HG02571 (cell line): ENCODE results near the gene TAS2R3.
"Not testable (repeated sequence)": the region's sequence is repeated elsewhere in the genome, so short reads cannot be mapped to it uniquely, and the experiment has no call there.

Source experiments
- ATAC-seq: cut with Tn5 transposase; IDR thresholded peaks from one replicate; pipeline ENCODE4 v1.9.1; 2021; ENCODE audit warnings: mild to moderate bottlenecking, moderate library complexity; ENCODE audit not compliant: unreplicated experiment

TAS2R3 gene

GRCh38 chr7:141763797-141764196 is at the start of gene TAS2R3:
TAS2R3 (plus strand) TSS chr7:141764097; CDS start chr7:141764159, 62 bp downstream.
- ATAC-seq = no peak

DNA sequence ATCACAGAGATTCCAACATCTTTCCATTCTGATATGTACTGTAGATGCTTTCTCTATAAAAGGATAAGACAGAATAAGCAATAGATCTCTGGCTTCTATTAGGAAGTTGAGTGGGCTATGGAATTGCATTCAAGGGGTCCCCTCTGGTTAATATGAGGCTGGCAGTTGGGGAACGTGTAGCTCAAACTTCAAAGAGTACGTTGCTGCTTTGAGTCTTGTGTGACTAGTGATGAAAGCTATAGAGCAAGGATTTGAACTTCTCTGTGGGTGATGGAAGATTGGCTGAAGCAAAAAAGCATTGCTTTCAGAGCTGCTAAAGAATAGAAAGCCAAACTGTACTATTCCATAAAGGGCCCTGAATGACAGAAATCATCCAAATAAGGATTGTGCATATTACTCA is 49.3 kb upstream of the TAS2R3 start:
- no peak for ATAC-seq

- ATAC-seq = no peak
These were observed 48.9 kb upstream of the TAS2R3 start for GRCh38 chr7:141715018-141715417.

- no peak for ATAC-seq
These were observed 47.9 kb upstream of the TAS2R3 start for GRCh38 chr7:141715794-141716689.

GRCh38 chr7:141717450-141717849 is 46.4 kb upstream of the TAS2R3 start:
- ATAC-seq = no peak

GRCh38 chr7:141722529-141722928 is 41.4 kb upstream of the TAS2R3 start:
- no peak for ATAC-seq

GRCh38 chr7:141729020-141729419 is 34.9 kb upstream of the TAS2R3 start:
- ATAC-seq = no peak

GRCh38 chr7:141731476-141732149 is 32.3 kb upstream of the TAS2R3 start:
- no peak for ATAC-seq

- ATAC-seq = no peak
These were observed 26.6 kb upstream of the TAS2R3 start for GRCh38 chr7:141737118-141737835.

DNA sequence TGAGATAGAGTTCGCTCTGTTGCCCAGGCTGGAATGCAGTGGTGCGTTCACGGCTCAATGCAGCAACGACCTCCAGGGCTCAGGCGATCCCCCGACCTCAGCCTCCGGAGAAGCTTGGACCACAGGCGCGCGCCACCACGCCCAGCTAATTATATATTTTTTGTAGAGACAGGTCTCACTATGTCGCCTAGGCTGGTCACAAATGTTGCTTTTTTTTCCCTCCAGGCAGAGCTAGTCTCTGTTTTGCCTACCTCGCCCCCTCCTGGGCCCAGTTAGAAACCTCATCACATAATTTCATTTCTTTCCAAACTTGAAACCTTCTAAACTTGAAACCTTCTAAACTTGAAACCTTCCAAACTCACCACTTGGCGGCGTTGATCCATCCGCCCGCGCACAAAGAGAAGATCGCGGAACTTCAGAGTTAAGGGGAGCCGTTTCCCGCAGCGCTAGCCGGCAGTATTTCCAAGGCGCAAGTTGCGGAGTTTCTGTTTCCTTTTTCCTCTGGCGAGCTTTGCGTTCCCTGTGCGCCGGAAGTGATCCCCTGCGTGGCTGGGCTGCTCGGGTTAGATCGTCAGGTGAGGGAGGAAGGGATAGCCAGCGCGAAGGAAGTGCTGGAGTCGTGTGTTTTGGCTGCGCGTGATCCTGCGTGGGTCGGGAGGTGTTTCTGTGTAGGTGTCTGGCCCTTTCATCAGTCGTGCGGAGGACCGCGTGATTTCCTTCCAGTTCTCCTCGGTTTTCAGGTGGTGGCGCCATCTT is 25.9 kb upstream of the TAS2R3 start, which contains the start of gene SSBP1:
SSBP1 (plus strand) TSS at position 523 of the 756 bp plus-strand sequence. CDS start 809 bp downstream, outside the sequence.
- peak; percentile 96 for ATAC-seq

DNA sequence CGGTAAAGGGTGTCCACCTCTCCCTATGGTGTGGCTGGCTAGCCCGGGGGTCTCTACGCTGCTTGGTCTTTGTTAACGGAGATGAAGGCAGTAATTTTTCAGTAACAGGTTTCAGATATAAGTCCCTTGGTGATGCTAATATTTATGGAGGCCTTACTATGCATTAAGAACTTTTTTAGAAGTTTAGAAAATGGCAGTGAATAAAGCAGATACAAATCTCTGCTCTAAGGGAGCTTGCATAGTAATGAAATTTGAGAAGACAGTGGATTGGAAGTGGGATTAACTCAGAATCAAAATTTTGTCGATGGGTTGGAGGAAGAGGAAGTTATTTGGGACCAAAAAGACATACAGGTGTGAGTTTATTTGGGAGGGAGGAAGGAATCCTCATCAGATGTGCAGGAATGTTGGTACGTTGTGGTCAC is 25.3 kb upstream of the TAS2R3 start:
- ATAC-seq = peak; percentile 47

GRCh38 chr7:141739250-141739649 is 24.6 kb upstream of the TAS2R3 start:
- ATAC-seq = no peak

GRCh38 chr7:141742229-141742628 is 21.7 kb upstream of the TAS2R3 start:
- no peak for ATAC-seq

DNA sequence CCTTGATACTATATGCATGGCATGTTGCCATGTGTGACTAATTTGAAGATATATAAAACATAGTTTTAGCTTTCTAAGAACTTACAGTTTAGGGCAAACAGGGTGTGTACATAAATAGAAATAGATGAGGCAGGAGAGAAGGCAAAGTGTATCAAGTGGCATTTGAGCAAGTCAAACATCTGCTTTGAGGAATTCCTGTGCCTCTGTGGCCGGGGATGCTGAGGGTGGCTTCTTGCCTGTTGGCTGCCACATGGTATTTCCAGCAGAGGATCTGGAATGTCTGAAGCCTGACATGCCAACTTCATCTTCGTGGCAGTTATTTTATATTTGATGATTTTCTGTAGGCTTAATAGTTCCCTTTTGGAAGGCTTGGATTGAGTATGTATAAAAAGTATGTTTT is 19.8 kb upstream of the TAS2R3 start:
- no peak for ATAC-seq

DNA sequence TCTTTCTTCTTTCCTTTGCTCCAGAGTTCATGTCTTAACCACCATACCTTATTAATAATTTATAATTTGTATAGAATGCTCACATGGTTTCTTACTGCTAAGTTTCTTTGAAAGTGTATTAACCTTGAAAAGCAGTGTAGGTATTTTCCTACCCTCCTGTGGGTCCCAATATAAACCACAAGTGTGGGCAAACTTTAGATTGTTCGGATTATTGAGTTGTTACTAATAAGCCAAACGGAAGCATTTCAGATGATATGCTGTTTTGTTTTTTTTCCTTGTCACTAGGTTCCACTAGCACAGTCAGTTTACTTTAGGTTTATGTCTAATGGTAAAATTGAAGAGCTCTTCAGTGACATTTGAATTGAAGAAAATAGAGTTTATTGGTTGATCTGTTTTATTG is 15.5 kb upstream of the TAS2R3 start:
- no peak for ATAC-seq

GRCh38 chr7:141751904-141752303 is 12.0 kb upstream of the TAS2R3 start:
- ATAC-seq = not testable (repeated sequence)

DNA sequence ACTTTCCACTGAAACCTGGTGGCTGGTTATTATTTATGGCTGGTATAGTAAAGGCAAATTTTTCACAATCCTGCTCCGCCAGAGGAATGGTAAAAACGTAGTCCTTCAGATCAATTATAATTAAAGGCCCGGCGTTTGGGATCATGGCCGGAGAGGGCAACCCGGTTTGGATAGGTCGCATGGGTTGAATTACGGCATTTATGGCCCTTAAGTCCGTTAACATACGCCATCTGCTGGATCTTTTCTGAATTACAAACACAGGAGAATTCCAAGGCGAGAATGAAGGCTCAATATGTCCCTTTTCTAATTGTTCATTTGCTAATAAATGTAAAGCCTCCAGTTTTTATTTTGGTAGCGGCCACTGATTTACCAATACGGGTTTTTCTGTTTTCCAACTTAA is 11.3 kb upstream of the TAS2R3 start:
- ATAC-seq = no peak

GRCh38 chr7:141754939-141755338 is 9.0 kb upstream of the TAS2R3 start:
- no peak for ATAC-seq

DNA sequence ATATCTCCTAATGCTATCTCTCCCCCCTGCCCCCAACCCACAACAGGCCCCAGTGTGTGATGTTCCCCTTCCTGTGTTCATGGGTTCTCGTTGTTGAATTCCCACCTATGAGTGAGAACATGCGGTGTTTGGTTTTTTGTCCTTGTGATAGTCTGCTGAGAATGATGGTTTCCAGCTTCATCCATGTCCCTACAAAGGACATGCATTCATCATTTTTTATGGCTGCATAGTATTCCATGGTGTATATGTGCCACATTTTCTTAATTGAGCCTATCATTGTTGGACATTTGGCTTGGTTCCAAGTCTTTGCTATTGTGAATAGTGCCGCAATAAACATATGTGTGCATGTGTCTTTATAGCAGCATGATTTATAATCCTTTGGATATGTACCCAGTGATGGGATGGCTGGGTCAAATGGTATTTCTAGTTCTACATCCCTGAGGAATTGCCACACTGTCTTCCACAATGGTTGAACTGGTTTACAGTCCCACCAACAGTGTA is 6.2 kb downstream of the TAS2R3 start:
- not testable (repeated sequence) for ATAC-seq

GRCh38 chr7:141776374-141776773 is 12.5 kb downstream of the TAS2R3 start, which contains the start of gene TAS2R4:
TAS2R4 (plus strand) TSS chr7:141776674; CDS start chr7:141778489, 1,815 bp downstream.
- ATAC-seq = no peak
